Loucy (cell line): ENCODE data around the gene LPCAT2.

Experiments
- H2AFZ ChIP-seq: fragments of 200-600 bp; sonication (generic); 2 replicates; pipeline ENCODE4 v1.6.0; 2016; ENCODE audit warnings: antibody characterized with exemption, mild to moderate bottlenecking, low read length, moderate library complexity
- H3F3A ChIP-seq: fragments of 200-600 bp; 2 replicates; pipeline ENCODE4 v1.6.0; 2016; ENCODE audit warnings: antibody characterized with exemption, low read depth, mild to moderate bottlenecking
- H3K27me3 ChIP-seq: fragments of 200-600 bp; sonication (generic); 2 replicates; pipeline ENCODE4 v1.6.1; 2014; ENCODE audit warnings: low read length, mild to moderate bottlenecking; ENCODE audit not compliant: insufficient read depth, poor library complexity, severe bottlenecking
- H3K36me3 ChIP-seq: fragments of 200-600 bp; sonication (generic); 2 replicates; pipeline ENCODE4 v1.6.1; 2016; ENCODE audit warnings: low read length; ENCODE audit not compliant: insufficient read depth
- H3K4me1 ChIP-seq: fragments of 200-600 bp; sonication (generic); 2 replicates; pipeline ENCODE4 v1.5.1; 2014; ENCODE audit warnings: low read length, mild to moderate bottlenecking; ENCODE audit not compliant: insufficient read depth, poor library complexity, severe bottlenecking
- H3K4me2 ChIP-seq: fragments of 200-600 bp; sonication (generic); 2 replicates; pipeline ENCODE4 v1.6.0; 2014; ENCODE audit warnings: antibody characterized with exemption, low read length, low read depth, mild to moderate bottlenecking; ENCODE audit not compliant: poor library complexity, severe bottlenecking
- H3K4me3 ChIP-seq: fragments of 200-600 bp; sonication (generic); 2 replicates; pipeline ENCODE4 v1.5.1; 2014; ENCODE audit warnings: low read length, mild to moderate bottlenecking, mixed read lengths; ENCODE audit not compliant: poor library complexity, severe bottlenecking
- H3K79me2 ChIP-seq: fragments of 200-600 bp; sonication (generic); 2 replicates; pipeline ENCODE4 v1.6.1; 2014; ENCODE audit warnings: low read length; ENCODE audit not compliant: insufficient read depth
- H3K9ac ChIP-seq: fragments of 200-600 bp; sonication (generic); 2 replicates; pipeline ENCODE4 v1.6.0; 2014; ENCODE audit warnings: mild to moderate bottlenecking, low read depth, low read length, moderate library complexity; ENCODE audit not compliant: poor library complexity, severe bottlenecking
- H3K9me2 ChIP-seq: fragments of 200-600 bp; sonication (generic); replicated peaks from 2 replicates; pipeline ENCODE4 v1.6.1; 2016; ENCODE audit warnings: low read depth, low read length, mixed read lengths
- H3K9me3 ChIP-seq: fragments of 200-600 bp; sonication (generic); 2 replicates; pipeline ENCODE4 v1.6.1; 2014; ENCODE audit warnings: mild to moderate bottlenecking, antibody characterized with exemption, low read length, low read depth; ENCODE audit not compliant: insufficient read depth
- H4K20me1 ChIP-seq: fragments of 200-600 bp; sonication (generic); 2 replicates; pipeline ENCODE4 v1.6.0; 2014; ENCODE audit warnings: antibody characterized with exemption, low read length, mild to moderate bottlenecking; ENCODE audit not compliant: insufficient read depth, poor library complexity, severe bottlenecking
- EZH2phosphoT487 ChIP-seq: fragments of 200-600 bp; IDR thresholded peaks from 2 replicates; pipeline ENCODE4 v1.6.1; 2018; ENCODE audit warnings: antibody characterized with exemption, mild to moderate bottlenecking, moderate library complexity, borderline replicate concordance
- TF ChIP-seq, protein P1 (sequence below): fragments of 200-600 bp; sonication (generic); conservative IDR thresholded peaks from 2 replicates; pipeline ENCODE4 v1.5.1; 2014; ENCODE audit warnings: mild to moderate bottlenecking, antibody characterized with exemption, low read length

Gene LPCAT2

GRCh38 chr16:55565086-55565485 is 56.2 kb downstream of the LPCAT2 start:
- Histone ChIP-seq H3F3A (no peaks in the 10 kb centered on the region), H3K9me3 (no peaks in the 10 kb centered on the region), H3K27me3 (no peaks in the 10 kb centered on the region), H3K4me2 (no peak overlapping the region), H3K9me2 (no peaks in the 10 kb centered on the region), H2AFZ (no peak overlapping the region), H3K9ac (no peak overlapping the region), H4K20me1 (no peaks in the 10 kb centered on the region), H3K4me1 (peaks cover 7% of the 10 kb centered on the region), H3K4me3 (no peak overlapping the region), H3K36me3 (no peaks in the 10 kb centered on the region), H3K79me2 (no peaks in the 10 kb centered on the region)
- TF ChIP-seq, protein P1, sequence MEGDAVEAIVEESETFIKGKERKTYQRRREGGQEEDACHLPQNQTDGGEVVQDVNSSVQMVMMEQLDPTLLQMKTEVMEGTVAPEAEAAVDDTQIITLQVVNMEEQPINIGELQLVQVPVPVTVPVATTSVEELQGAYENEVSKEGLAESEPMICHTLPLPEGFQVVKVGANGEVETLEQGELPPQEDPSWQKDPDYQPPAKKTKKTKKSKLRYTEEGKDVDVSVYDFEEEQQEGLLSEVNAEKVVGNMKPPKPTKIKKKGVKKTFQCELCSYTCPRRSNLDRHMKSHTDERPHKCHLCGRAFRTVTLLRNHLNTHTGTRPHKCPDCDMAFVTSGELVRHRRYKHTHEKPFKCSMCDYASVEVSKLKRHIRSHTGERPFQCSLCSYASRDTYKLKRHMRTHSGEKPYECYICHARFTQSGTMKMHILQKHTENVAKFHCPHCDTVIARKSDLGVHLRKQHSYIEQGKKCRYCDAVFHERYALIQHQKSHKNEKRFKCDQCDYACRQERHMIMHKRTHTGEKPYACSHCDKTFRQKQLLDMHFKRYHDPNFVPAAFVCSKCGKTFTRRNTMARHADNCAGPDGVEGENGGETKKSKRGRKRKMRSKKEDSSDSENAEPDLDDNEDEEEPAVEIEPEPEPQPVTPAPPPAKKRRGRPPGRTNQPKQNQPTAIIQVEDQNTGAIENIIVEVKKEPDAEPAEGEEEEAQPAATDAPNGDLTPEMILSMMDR = no peak
- TF ChIP-seq EZH2phosphoT487 = no peak

- no peaks in the 10 kb centered on the region for H3F3A ChIP-seq
- H4K20me1 ChIP-seq = no peaks in the 10 kb centered on the region
- H3K4me3 ChIP-seq = no peak within 1 kb of the TSS
- no peak within 1 kb of the TSS for H3K9ac ChIP-seq
- H2AFZ ChIP-seq = no peak within 1 kb of the TSS
- H3K27me3 ChIP-seq = no peaks in the 10 kb centered on the region
- H3K9me2 ChIP-seq = no peaks in the 10 kb centered on the region
- H3K4me1 ChIP-seq = peaks cover 7% of the 10 kb centered on the region
- H3K36me3 ChIP-seq = no peaks in the 10 kb centered on the region
- no peak within 1 kb of the TSS for H3K4me2 ChIP-seq
- H3K79me2 ChIP-seq = no peaks in the 10 kb centered on the region
- TF ChIP-seq, protein P1 = no peak
- no peak for TF ChIP-seq EZH2phosphoT487
- H3K9me3 ChIP-seq = no peaks in the 10 kb centered on the region
Observed at GRCh38 chr16:55566432-55567175, 57.7 kb downstream of the LPCAT2 start, which contains the start of gene CAPNS2. Gene CAPNS2, plus strand, starts transcription at chr16:55566684. Its CDS starts 73 bp downstream, at chr16:55566757.

DNA sequence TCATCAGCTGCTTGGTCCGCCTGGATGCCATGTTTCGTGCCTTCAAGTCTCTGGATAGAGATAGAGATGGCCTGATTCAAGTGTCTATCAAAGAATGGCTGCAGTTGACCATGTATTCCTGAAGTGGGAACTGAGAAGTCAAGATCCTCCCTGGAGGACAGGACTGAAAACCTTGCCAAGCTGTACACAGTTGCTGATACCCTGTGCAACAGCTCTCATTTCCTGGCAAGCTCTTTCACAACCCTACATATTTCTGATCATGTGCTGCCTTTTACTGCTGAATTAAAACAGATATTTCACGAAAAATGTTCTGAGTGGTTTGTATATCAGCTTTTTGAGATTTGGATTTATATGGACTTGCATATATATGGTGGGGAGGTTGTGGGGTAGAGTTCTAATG is 58.5 kb downstream of the LPCAT2 start:
- H3K9ac ChIP-seq = no peak overlapping the region
- no peaks in the 10 kb centered on the region for H4K20me1 ChIP-seq
- no peaks in the 10 kb centered on the region for H3K9me3 ChIP-seq
- TF ChIP-seq, protein P1 = no peak
- TF ChIP-seq EZH2phosphoT487 = no peak
- H3K36me3 ChIP-seq = no peaks in the 10 kb centered on the region
- no peaks in the 10 kb centered on the region for H3K79me2 ChIP-seq
- no peak overlapping the region for H3K4me3 ChIP-seq
- peaks cover 7% of the 10 kb centered on the region for H3K4me1 ChIP-seq
- no peaks in the 10 kb centered on the region for H3K27me3 ChIP-seq
- no peaks in the 10 kb centered on the region for H3F3A ChIP-seq
- no peak overlapping the region for H3K4me2 ChIP-seq
- H3K9me2 ChIP-seq = no peaks in the 10 kb centered on the region
- no peak overlapping the region for H2AFZ ChIP-seq
